ENCODE data around the gene PRDM9.

DNA sequence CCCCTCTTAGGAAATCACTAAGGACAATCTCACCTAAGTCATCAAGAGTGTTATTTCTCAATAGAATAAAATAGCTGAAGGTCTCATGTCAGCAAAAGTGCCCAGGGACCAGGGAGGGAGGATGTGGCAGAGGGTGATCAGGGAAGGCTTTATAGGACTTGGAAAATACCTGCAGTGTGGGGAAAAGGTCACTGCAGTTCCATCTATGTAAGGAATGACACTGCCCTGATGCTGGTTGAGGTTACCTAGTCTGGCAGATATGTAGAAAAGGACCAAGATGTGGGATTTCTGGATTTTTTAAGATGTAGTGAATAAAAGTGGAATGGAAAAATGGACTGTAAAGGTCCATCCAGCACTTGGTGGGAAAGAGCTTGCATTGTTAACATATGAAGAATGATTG is 18.3 kb downstream of the PRDM9 start:
- TF ChIP-seq, protein P1, sequence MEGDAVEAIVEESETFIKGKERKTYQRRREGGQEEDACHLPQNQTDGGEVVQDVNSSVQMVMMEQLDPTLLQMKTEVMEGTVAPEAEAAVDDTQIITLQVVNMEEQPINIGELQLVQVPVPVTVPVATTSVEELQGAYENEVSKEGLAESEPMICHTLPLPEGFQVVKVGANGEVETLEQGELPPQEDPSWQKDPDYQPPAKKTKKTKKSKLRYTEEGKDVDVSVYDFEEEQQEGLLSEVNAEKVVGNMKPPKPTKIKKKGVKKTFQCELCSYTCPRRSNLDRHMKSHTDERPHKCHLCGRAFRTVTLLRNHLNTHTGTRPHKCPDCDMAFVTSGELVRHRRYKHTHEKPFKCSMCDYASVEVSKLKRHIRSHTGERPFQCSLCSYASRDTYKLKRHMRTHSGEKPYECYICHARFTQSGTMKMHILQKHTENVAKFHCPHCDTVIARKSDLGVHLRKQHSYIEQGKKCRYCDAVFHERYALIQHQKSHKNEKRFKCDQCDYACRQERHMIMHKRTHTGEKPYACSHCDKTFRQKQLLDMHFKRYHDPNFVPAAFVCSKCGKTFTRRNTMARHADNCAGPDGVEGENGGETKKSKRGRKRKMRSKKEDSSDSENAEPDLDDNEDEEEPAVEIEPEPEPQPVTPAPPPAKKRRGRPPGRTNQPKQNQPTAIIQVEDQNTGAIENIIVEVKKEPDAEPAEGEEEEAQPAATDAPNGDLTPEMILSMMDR (IDR thresholded peaks at IDR 0.05): no peak
- TF ChIP-seq POLR2A (IDR thresholded peaks at IDR 0.05): no peak
